ENCODE results near the gene FCRLA.

Gene FCRLA

DNA sequence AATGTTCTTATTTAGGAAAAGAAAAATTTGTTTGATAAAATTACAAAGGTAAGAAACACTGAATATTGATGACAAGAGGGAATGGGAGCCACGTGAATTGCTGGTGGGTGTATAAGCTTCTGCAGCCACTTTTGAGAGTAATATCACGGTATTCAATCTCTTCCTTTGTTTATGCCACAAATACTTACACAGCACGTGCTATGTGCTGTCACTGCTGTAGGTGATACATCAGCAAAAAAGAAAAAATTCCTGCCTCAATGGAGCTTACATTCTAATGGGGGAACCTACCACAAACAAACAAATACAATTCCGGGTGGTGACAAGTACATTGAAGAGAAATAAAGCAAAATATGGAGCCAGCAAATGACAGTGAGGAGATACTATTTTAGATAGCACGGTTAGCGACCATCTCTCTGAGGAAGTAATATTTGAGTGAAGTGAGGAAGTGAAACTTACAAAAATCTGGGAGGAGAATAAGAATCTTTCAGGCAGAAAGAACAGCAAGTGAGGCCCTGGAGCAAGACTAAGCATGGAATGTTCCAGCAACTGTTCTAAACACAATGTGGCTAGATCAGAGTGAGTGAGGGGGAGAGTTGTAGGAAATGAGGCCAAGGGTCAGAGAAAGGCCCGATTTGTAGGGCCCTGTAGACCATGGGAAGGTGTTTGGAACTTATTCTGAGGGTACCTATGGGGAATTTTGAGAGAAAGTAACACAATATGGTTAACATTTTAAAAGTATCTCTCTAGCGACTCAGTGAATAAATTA is 11.7 kb downstream of the FCRLA start:
- H3K27ac ChIP-seq (ENCODE audit: low read depth, low read length): no peak overlapping the region
- WGBS (ENCODE audit: extremely low coverage, insufficient coverage, insufficient read length): no CpG with 5 or more reads among the region's 8 CpGs
- H2BK12ac ChIP-seq (ENCODE audit: low read length): no peak overlapping the region
- H3K18ac ChIP-seq (ENCODE audit: low read length): no peak overlapping the region
- H4K8ac ChIP-seq (ENCODE audit: low read depth, low read length): no peak overlapping the region
- no peak overlapping the region for H3K4me3 ChIP-seq (ENCODE audit: low read depth, low read length)
- H4K12ac ChIP-seq (ENCODE audit: low read depth, low read length): no peak overlapping the region
- no peak overlapping the region for H2AFZ ChIP-seq (ENCODE audit: insufficient read depth, low read length, poor library complexity)
- no peak overlapping the region for H2BK120ac ChIP-seq (ENCODE audit: insufficient read depth, low read length, poor library complexity)
- H2BK5ac ChIP-seq (ENCODE audit: low read depth, low read length, poor library complexity): no peak overlapping the region
- no peaks in the 10 kb centered on the region for H3K79me2 ChIP-seq (ENCODE audit: control insufficient read depth, insufficient read depth, low read length, poor library complexity)
- no peak overlapping the region for H3K14ac ChIP-seq (ENCODE audit: low read length)
- no peak overlapping the region for H2AK5ac ChIP-seq (ENCODE audit: low read length)
- H4K91ac ChIP-seq (ENCODE audit: low read depth, low read length): no peak overlapping the region
- H3K23ac ChIP-seq (ENCODE audit: low read length): no peak overlapping the region
- H3K9me3 ChIP-seq (ENCODE audit: insufficient read depth, low read depth, low read length): no peaks in the 10 kb centered on the region
- no peaks in the 10 kb centered on the region for H3K36me3 ChIP-seq (ENCODE audit: control insufficient read depth in 1 of 2, insufficient read depth in 2 of 2, low read length in 2 of 2)
- no peak overlapping the region for H3K9ac ChIP-seq (ENCODE audit: low read length)
- H3K79me1 ChIP-seq (ENCODE audit: low read length): no peaks in the 10 kb centered on the region
- H3K4me1 ChIP-seq (ENCODE audit: control insufficient read depth in 1 of 2, insufficient read depth in 2 of 2, low read length in 2 of 2): peaks cover 4% of the 10 kb centered on the region in 2 experiments
- DNase-seq: no peak
- no peak overlapping the region for H3K4ac ChIP-seq (ENCODE audit: low read depth, low read length)
- no peaks in the 10 kb centered on the region for H3K27me3 ChIP-seq (ENCODE audit: insufficient read depth, low read length)
- no peak overlapping the region for H3K4me2 ChIP-seq (ENCODE audit: low read length)

DNA sequence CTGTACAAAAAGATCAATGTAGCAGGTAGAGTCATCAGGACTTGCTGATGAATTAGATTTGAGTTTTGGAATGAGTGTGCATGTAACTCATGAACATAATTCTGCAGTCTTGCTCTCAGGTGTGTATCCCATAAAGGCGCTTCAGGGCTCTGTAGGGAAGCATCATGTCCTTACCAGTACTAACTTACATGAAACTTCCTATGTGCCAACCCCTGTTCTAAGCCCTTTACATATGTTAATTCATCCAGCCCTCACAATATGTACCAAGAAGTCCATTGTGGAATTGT is 12.2 kb downstream of the FCRLA start:
- Histone ChIP-seq H3K27me3 (ENCODE audit: insufficient read depth, low read length) (no peaks in the 10 kb centered on the region), H2BK5ac (ENCODE audit: low read depth, low read length, poor library complexity) (no peak overlapping the region), H3K9me3 (ENCODE audit: insufficient read depth, low read depth, low read length) (no peaks in the 10 kb centered on the region), H3K4me2 (ENCODE audit: low read length) (no peak overlapping the region), H3K18ac (ENCODE audit: low read length) (no peak overlapping the region), H3K36me3 (ENCODE audit: control insufficient read depth in 1 of 2, insufficient read depth in 2 of 2, low read length in 2 of 2) (no peaks in the 10 kb centered on the region), H2BK120ac (ENCODE audit: insufficient read depth, low read length, poor library complexity) (no peak overlapping the region), H3K4ac (ENCODE audit: low read depth, low read length) (no peak overlapping the region), H4K91ac (ENCODE audit: low read depth, low read length) (no peak overlapping the region), H2AK5ac (ENCODE audit: low read length) (no peak overlapping the region), H3K27ac (ENCODE audit: low read depth, low read length) (no peak overlapping the region), H3K9ac (ENCODE audit: low read length) (no peak overlapping the region), H3K79me2 (ENCODE audit: control insufficient read depth, insufficient read depth, low read length, poor library complexity) (no peaks in the 10 kb centered on the region), H4K12ac (ENCODE audit: low read depth, low read length) (no peak overlapping the region), H2AFZ (ENCODE audit: insufficient read depth, low read length, poor library complexity) (no peak overlapping the region), H4K8ac (ENCODE audit: low read depth, low read length) (no peak overlapping the region), H3K4me3 (ENCODE audit: low read depth, low read length) (no peak overlapping the region), H3K14ac (ENCODE audit: low read length) (no peak overlapping the region), H3K23ac (ENCODE audit: low read length) (no peak overlapping the region), H3K79me1 (ENCODE audit: low read length) (no peaks in the 10 kb centered on the region), H3K4me1 (ENCODE audit: control insufficient read depth in 1 of 2, insufficient read depth in 2 of 2, low read length in 2 of 2) (peaks cover 4 to 6% of the 10 kb centered on the region in 2 experiments), H2BK12ac (ENCODE audit: low read length) (no peak overlapping the region)
- WGBS (ENCODE audit: extremely low coverage, insufficient coverage, insufficient read length): no CpG with 5 or more reads among the region's 1 CpG
- DNase-seq: no peak

DNA sequence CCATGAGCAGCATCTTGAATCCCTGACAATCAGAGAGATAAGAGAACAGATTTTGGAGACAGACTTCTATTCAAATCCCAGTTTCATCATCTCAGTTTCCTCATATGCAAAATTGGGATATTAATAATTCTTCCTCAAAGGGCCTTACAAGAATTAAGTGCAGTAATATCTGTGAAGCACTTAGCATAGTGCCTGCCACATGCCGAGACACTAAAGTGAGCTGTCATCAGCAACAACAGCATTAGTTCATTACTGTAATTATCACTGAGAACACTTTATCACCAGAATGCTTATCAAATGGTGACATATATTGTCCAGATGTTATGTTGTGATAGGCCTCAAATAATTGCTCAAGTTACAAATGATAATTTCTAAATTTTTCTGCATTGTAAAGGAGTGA is 13.4 kb downstream of the FCRLA start:
- WGBS (ENCODE audit: extremely low coverage, insufficient coverage, insufficient read length): no CpG with 5 or more reads among the region's 1 CpG

DNA sequence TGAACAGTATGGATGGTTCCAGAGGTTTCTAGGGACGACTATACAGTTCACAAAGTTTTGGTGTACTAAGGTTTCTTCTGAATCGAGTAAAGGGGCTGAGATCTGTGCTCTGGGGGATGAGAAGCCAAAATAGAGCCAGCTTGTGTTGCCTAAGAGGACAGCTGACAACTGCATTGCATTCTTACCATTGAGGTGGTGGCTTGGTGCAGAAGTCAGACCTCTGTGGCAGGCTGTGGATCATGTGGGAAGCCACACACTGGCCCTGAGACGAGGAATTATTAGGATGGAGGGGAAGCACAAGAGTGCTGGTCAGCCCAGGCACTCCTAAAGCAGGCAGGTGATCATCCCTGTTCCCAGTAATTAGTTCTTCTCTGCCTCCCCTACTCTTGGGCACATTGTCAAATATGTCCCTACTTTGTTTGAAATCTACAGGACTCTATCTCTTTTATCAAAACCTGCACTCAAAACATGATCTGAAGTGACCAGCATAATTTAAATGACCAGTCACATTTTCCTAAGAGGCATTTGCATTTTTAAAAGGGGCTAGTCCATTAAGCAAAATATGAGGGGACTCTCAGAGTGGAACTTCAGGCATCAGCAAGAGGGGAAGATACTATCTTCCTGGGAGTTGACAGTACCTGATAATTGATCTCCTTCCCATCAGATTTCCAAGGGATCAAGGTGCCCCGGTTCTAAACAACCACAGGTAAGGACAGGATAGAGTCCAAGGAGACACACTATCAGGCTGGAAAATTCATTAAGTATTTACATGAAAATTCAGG is 14.1 kb downstream of the FCRLA start, which contains the start of gene FCRLB:
FCRLB (plus strand) TSS at position 589 of the 782 bp plus-strand sequence. CDS start 1,129 bp downstream, outside the sequence.
- H4K91ac ChIP-seq (ENCODE audit: low read depth, low read length): no peak within 1 kb of the TSS
- H3K9me3 ChIP-seq (ENCODE audit: insufficient read depth, low read depth, low read length): peaks cover 2% of the 10 kb centered on the region
- H3K23ac ChIP-seq (ENCODE audit: low read length): no peak within 1 kb of the TSS
- H3K4me1 ChIP-seq (ENCODE audit: control insufficient read depth in 1 of 2, insufficient read depth in 2 of 2, low read length in 2 of 2): peaks cover 8 to 10% of the 10 kb centered on the region in 2 experiments
- H3K14ac ChIP-seq (ENCODE audit: low read length): no peak within 1 kb of the TSS
- H3K27me3 ChIP-seq (ENCODE audit: insufficient read depth, low read length): no peaks in the 10 kb centered on the region
- H2BK120ac ChIP-seq (ENCODE audit: insufficient read depth, low read length, poor library complexity): no peak within 1 kb of the TSS
- no CpG with 5 or more reads among the region's 4 CpGs for WGBS (ENCODE audit: extremely low coverage, insufficient coverage, insufficient read length)
- no peak for DNase-seq
- no peak within 1 kb of the TSS for H4K8ac ChIP-seq (ENCODE audit: low read depth, low read length)
- H3K79me1 ChIP-seq (ENCODE audit: low read length): peaks cover 1% of the 10 kb centered on the region
- no peak within 1 kb of the TSS for H2BK12ac ChIP-seq (ENCODE audit: low read length)
- H3K9ac ChIP-seq (ENCODE audit: low read length): no peak within 1 kb of the TSS
- peaks cover under 1% of the 10 kb centered on the region for H3K79me2 ChIP-seq (ENCODE audit: control insufficient read depth, insufficient read depth, low read length, poor library complexity)
- no peak within 1 kb of the TSS for H3K18ac ChIP-seq (ENCODE audit: low read length)
- no peak within 1 kb of the TSS for H4K12ac ChIP-seq (ENCODE audit: low read depth, low read length)
- no peak within 1 kb of the TSS for H3K4me2 ChIP-seq (ENCODE audit: low read length)
- no peak within 1 kb of the TSS for H2BK5ac ChIP-seq (ENCODE audit: low read depth, low read length, poor library complexity)
- H3K4me3 ChIP-seq (ENCODE audit: low read depth, low read length): no peak within 1 kb of the TSS
- H3K36me3 ChIP-seq (ENCODE audit: control insufficient read depth in 1 of 2, insufficient read depth in 2 of 2, low read length in 2 of 2): no peaks in the 10 kb centered on the region
- no peak within 1 kb of the TSS for H2AFZ ChIP-seq (ENCODE audit: insufficient read depth, low read length, poor library complexity)
- H2AK5ac ChIP-seq (ENCODE audit: low read length): no peak within 1 kb of the TSS
- H3K27ac ChIP-seq (ENCODE audit: low read depth, low read length): no peak within 1 kb of the TSS
- no peak within 1 kb of the TSS for H3K4ac ChIP-seq (ENCODE audit: low read depth, low read length)

More for the DNA sequence above, 13.4 kb downstream of the FCRLA start:
- no peak overlapping the region for H2BK12ac ChIP-seq (ENCODE audit: low read length)
- no peak overlapping the region for H4K8ac ChIP-seq (ENCODE audit: low read depth, low read length)
- no peaks in the 10 kb centered on the region for H3K79me1 ChIP-seq (ENCODE audit: low read length)
- H3K23ac ChIP-seq (ENCODE audit: low read length): no peak overlapping the region
- H3K14ac ChIP-seq (ENCODE audit: low read length): no peak overlapping the region
- H3K79me2 ChIP-seq (ENCODE audit: control insufficient read depth, insufficient read depth, low read length, poor library complexity): no peaks in the 10 kb centered on the region
- H2BK120ac ChIP-seq (ENCODE audit: insufficient read depth, low read length, poor library complexity): no peak overlapping the region
- no peak overlapping the region for H3K4me2 ChIP-seq (ENCODE audit: low read length)
- H3K18ac ChIP-seq (ENCODE audit: low read length): no peak overlapping the region
- no peaks in the 10 kb centered on the region for H3K27me3 ChIP-seq (ENCODE audit: insufficient read depth, low read length)
- H3K4ac ChIP-seq (ENCODE audit: low read depth, low read length): no peak overlapping the region
- H3K9ac ChIP-seq (ENCODE audit: low read length): no peak overlapping the region
- no peak overlapping the region for H2AFZ ChIP-seq (ENCODE audit: insufficient read depth, low read length, poor library complexity)
- no peak overlapping the region for H2AK5ac ChIP-seq (ENCODE audit: low read length)
- no peak overlapping the region for H2BK5ac ChIP-seq (ENCODE audit: low read depth, low read length, poor library complexity)
- no peak for DNase-seq
- no peaks in the 10 kb centered on the region for H3K36me3 ChIP-seq (ENCODE audit: control insufficient read depth in 1 of 2, insufficient read depth in 2 of 2, low read length in 2 of 2)
- peaks cover 4 to 6% of the 10 kb centered on the region in 2 experiments for H3K4me1 ChIP-seq (ENCODE audit: control insufficient read depth in 1 of 2, insufficient read depth in 2 of 2, low read length in 2 of 2)
- H3K9me3 ChIP-seq (ENCODE audit: insufficient read depth, low read depth, low read length): no peaks in the 10 kb centered on the region
- no peak overlapping the region for H3K4me3 ChIP-seq (ENCODE audit: low read depth, low read length)
- no peak overlapping the region for H4K12ac ChIP-seq (ENCODE audit: low read depth, low read length)
- H4K91ac ChIP-seq (ENCODE audit: low read depth, low read length): no peak overlapping the region
- no peak overlapping the region for H3K27ac ChIP-seq (ENCODE audit: low read depth, low read length)

All from trophoblast cell (in vitro differentiated cells and primary cell).